Left lobe of liver (tissue), 2 donors: Measurements from ENCODE around the gene DDRGK1. TPM values are rescaled to one million over a fixed set of nuclear protein-coding genes. Genes with fewer than 3 reads are reported as not detected.
"Not testable (repeated sequence)": the region's sequence is repeated elsewhere in the genome, so short reads cannot be mapped to it uniquely, and the experiment has no call there.

Experiments used
- ATAC-seq: fragments of 200-7000 bp; cut with Tn5 transposase; one replicate; pipeline ENCODE4 v1.9.1; 2020; ENCODE audit warnings: mild to moderate bottlenecking, moderate library complexity
- DNase-seq: peaks from one replicate; pipeline ENCODE4 v3.0.0-alpha.2; 2020; ENCODE audit warnings: low spot score
- total RNA-seq: library from RNA; stranded (reverse); gene quantifications from one replicate; pipeline ENCODE4 v1.2.1, GENCODE V29; 2021
- donor health status: DM: no; HTN: no; CAD: no; lungs with moderate emphysema.
- donor health status: DM: no; HTN: yes; CAD: no.

DDRGK1 gene
- total RNA-seq, 1 donor from 2014 or later, result 71.0 TPM

- ATAC-seq (no peak), DNase-seq (no peak)
Observed at GRCh38 chr20:3189561-3190131, 14.8 kb downstream of the DDRGK1 start.

- ATAC-seq (peak; percentile 27), DNase-seq (no peak)
Observed at GRCh38 chr20:3188823-3189413, 15.6 kb downstream of the DDRGK1 start.

GRCh38 chr20:3187861-3188260 lies 16.6 kb downstream of the DDRGK1 start:
- not testable (repeated sequence) for ATAC-seq, DNase-seq

GRCh38 chr20:3183896-3184612 lies 20.4 kb downstream of the DDRGK1 start:
- ATAC-seq (no peak), DNase-seq (no peak)

GRCh38 chr20:3182429-3182828 lies 22.1 kb downstream of the DDRGK1 start:
- DNase-seq, ATAC-seq: not testable (repeated sequence)

- ATAC-seq (no peak), DNase-seq (no peak)
Observed at GRCh38 chr20:3181270-3181669, 23.2 kb downstream of the DDRGK1 start.

- DNase-seq, result no peak
- no peak for ATAC-seq
Observed at GRCh38 chr20:3180319-3180718, 24.2 kb downstream of the DDRGK1 start.

- ATAC-seq (no peak), DNase-seq (no peak)
Observed at GRCh38 chr20:3177746-3178485, 26.6 kb downstream of the DDRGK1 start.

- ATAC-seq (no peak), DNase-seq (no peak)
Observed at GRCh38 chr20:3175270-3175669, 29.2 kb downstream of the DDRGK1 start.

GRCh38 chr20:3174442-3175261 lies 29.8 kb downstream of the DDRGK1 start:
- ATAC-seq (no peak), DNase-seq (no peak)

- ATAC-seq, result peak; percentile 92
- peak; percentile 91 for DNase-seq
Observed at GRCh38 chr20:3173610-3174441, 30.7 kb downstream of the DDRGK1 start.

GRCh38 chr20:3172933-3173609 lies 31.4 kb downstream of the DDRGK1 start, which contains the start of gene LZTS3:
Gene LZTS3 (minus strand): TSS chr20:3173549. CDS start chr20:3167163, 6,386 bp downstream.
- DNase-seq (no peak), ATAC-seq (peak; percentile 15)

GRCh38 chr20:3172126-3172932 lies 32.2 kb downstream of the DDRGK1 start:
- ATAC-seq (no peak), DNase-seq (no peak)

- DNase-seq (no peak), ATAC-seq (no peak)
Observed at GRCh38 chr20:3171391-3172125, 32.9 kb downstream of the DDRGK1 start.

- DNase-seq, result peak; percentile 33
- no peak for ATAC-seq
Observed at GRCh38 chr20:3168829-3169590, 35.5 kb downstream of the DDRGK1 start.

- ATAC-seq, result peak; percentile 20
Observed at GRCh38 chr20:3168079-3168828, 36.2 kb downstream of the DDRGK1 start.

More at GRCh38 chr20:3168079-3168828, 36.2 kb downstream of the DDRGK1 start:
- peak; percentile 40 for DNase-seq
